Mesenchymal stem cell (in vitro differentiated cells and primary cell): ENCODE results near the gene FARP1.
A peak's percentile ranks its signal among the peaks of the same experiment; 100 is the strongest.

ENCODE experiments used
- DNase-seq: peaks from one replicate; pipeline ENCODE4 v3.0.0-alpha.2; 2013
- H2AFZ ChIP-seq: one replicate; pipeline ENCODE4 v1.6.1; 2013; ENCODE audit warnings: low read depth, mild to moderate bottlenecking, control low read depth, inconsistent platforms, low read length, moderate library complexity
- H2AK5ac ChIP-seq: 2 replicates; pipeline ENCODE4 v1.6.1; 2013; ENCODE audit warnings: low read length, moderate library complexity, mild to moderate bottlenecking, inconsistent platforms; ENCODE audit not compliant: severe bottlenecking
- H2BK120ac ChIP-seq: one replicate; pipeline ENCODE4 v1.6.1; 2013; ENCODE audit warnings: low read depth, mild to moderate bottlenecking, inconsistent platforms, low read length, moderate library complexity
- H2BK12ac ChIP-seq, 2 experiments: one replicate each; pipeline ENCODE4 v1.6.1; 2013; ENCODE audit warnings: inconsistent platforms in 2 of 2, low read length in 2 of 2, mild to moderate bottlenecking in 2 of 2, moderate library complexity in 2 of 2, control low read depth in 1 of 2
- H2BK15ac ChIP-seq: one replicate; pipeline ENCODE4 v1.6.1; 2013; ENCODE audit warnings: mild to moderate bottlenecking, low read depth, inconsistent platforms; ENCODE audit not compliant: poor library complexity, severe bottlenecking
- H2BK5ac ChIP-seq: 2 replicates; pipeline ENCODE4 v1.6.1; 2013; ENCODE audit warnings: low read depth, mild to moderate bottlenecking, low read length, control low read depth, inconsistent platforms; ENCODE audit not compliant: poor library complexity, severe bottlenecking
- H3K14ac ChIP-seq, 2 experiments: one replicate each; pipeline ENCODE4 v1.6.1; 2013; ENCODE audit warnings: inconsistent platforms in 2 of 2, low read length in 2 of 2, control low read depth in 1 of 2, mild to moderate bottlenecking in 1 of 2, moderate library complexity in 1 of 2
- H3K18ac ChIP-seq, 2 experiments: one replicate each; pipeline ENCODE4 v1.6.1; 2013; ENCODE audit warnings: inconsistent platforms in 2 of 2, low read length in 2 of 2, control low read depth in 1 of 2, low read depth in 1 of 2, mild to moderate bottlenecking in 1 of 2
- H3K23ac ChIP-seq, 2 experiments: one replicate each; pipeline ENCODE4 v1.6.1; 2013; ENCODE audit warnings: inconsistent platforms in 2 of 2, low read length in 2 of 2, mild to moderate bottlenecking in 2 of 2, moderate library complexity in 2 of 2, control low read depth in 1 of 2
- H3K27ac ChIP-seq: 2 replicates; pipeline ENCODE4 v1.5.1; 2013; ENCODE audit warnings: mild to moderate bottlenecking, moderate library complexity, low read length, control low read depth, inconsistent platforms; ENCODE audit not compliant: poor library complexity, severe bottlenecking
- H3K27me3 ChIP-seq, 2 experiments: 2 replicates each; pipeline versions ENCODE4 v1.6.1 to v1.7.0; 2013; ENCODE audit warnings: low read length in 2 of 2, mild to moderate bottlenecking in 2 of 2, moderate library complexity in 2 of 2, control low read depth in 1 of 2, inconsistent platforms in 1 of 2; ENCODE audit not compliant: control insufficient read depth in 1 of 2, insufficient read depth in 1 of 2
- H3K36me3 ChIP-seq, 2 experiments: 2 replicates each; pipeline versions ENCODE4 v1.6.1 to v1.7.0; 2013; ENCODE audit warnings: low read length in 2 of 2, control low read depth in 1 of 2, inconsistent platforms in 1 of 2, low read depth in 1 of 2, mild to moderate bottlenecking in 1 of 2; ENCODE audit not compliant: insufficient read depth in 2 of 2, control insufficient read depth in 1 of 2
- H3K4ac ChIP-seq, 2 experiments: one replicate each; pipeline ENCODE4 v1.6.1; 2013; ENCODE audit warnings: inconsistent platforms in 2 of 2, low read length in 2 of 2, mild to moderate bottlenecking in 2 of 2, moderate library complexity in 2 of 2, control low read depth in 1 of 2, low read depth in 1 of 2
- H3K4me1 ChIP-seq: 2 replicates; pipeline ENCODE4 v1.6.1; 2013; ENCODE audit warnings: low read depth, low read length, control low read depth; ENCODE audit not compliant: control insufficient read depth, insufficient read depth
- H3K4me2 ChIP-seq: 2 replicates; pipeline ENCODE4 v1.6.1; 2013; ENCODE audit warnings: low read length, mild to moderate bottlenecking, inconsistent platforms; ENCODE audit not compliant: poor library complexity, severe bottlenecking
- H3K4me3 ChIP-seq, 2 experiments: 2 replicates each; pipeline versions ENCODE4 v1.5.1 to v1.7.0; 2013; ENCODE audit warnings: low read length in 2 of 2, mild to moderate bottlenecking in 2 of 2, control low read depth in 1 of 2, low read depth in 1 of 2; ENCODE audit not compliant: insufficient read depth in 1 of 2
- H3K79me1 ChIP-seq: replicated peaks from 2 replicates; pipeline ENCODE4 v1.6.1; 2013; ENCODE audit warnings: mild to moderate bottlenecking, control low read depth, low read length, inconsistent platforms; ENCODE audit not compliant: poor library complexity, severe bottlenecking
- H3K9ac ChIP-seq: 2 replicates; pipeline ENCODE4 v1.7.0; 2013; ENCODE audit warnings: mild to moderate bottlenecking, low read length, moderate library complexity
- H3K9me3 ChIP-seq: 2 replicates; pipeline ENCODE4 v1.7.0; 2013; ENCODE audit warnings: mild to moderate bottlenecking, low read length; ENCODE audit not compliant: control insufficient read depth
- H4K8ac ChIP-seq: one replicate; pipeline ENCODE4 v1.6.1; 2013; ENCODE audit warnings: inconsistent platforms, mild to moderate bottlenecking, low read length, moderate library complexity
- H4K91ac ChIP-seq: one replicate; pipeline ENCODE4 v1.6.1; 2013; ENCODE audit warnings: mild to moderate bottlenecking, low read length, inconsistent platforms
- WGBS: methylation state at CpG from one replicate; pipeline ENCODE4 v1.1.7; 2013; ENCODE audit warnings: mixed read lengths; 5-methylcytosine and 5-hydroxymethylcytosine counted together

Gene FARP1

GRCh38 chr13:98109226-98109853 is 33.6 kb upstream of the FARP1 start:
- Histone ChIP-seq H4K91ac (no peak overlapping the region), H3K4me3 (no peak overlapping the region), H3K9ac (no peak overlapping the region), H2BK15ac (no peak overlapping the region), H3K23ac (no peak overlapping the region), H3K14ac (no peak overlapping the region), H3K4me2 (no peak overlapping the region), H2BK5ac (no peak overlapping the region), H3K36me3 (no peaks in the 10 kb centered on the region), H3K27me3 (no peaks in the 10 kb centered on the region), H3K4me1 (peaks cover 4% of the 10 kb centered on the region), H2BK12ac (no peak overlapping the region), H3K18ac (no peak overlapping the region), H3K79me1 (no peaks in the 10 kb centered on the region), H4K8ac (no peak overlapping the region), H2AK5ac (no peak overlapping the region), H2BK120ac (no peak overlapping the region), H3K27ac (no peak overlapping the region), H2AFZ (no peak overlapping the region), H3K4ac (no peak overlapping the region), H3K9me3 (no peaks in the 10 kb centered on the region)
- no peak for DNase-seq
- WGBS = 95% methylated on average over 5 of the region's 7 CpGs

GRCh38 chr13:98110749-98111148 is 32.1 kb upstream of the FARP1 start:
- no peak overlapping the region for H2BK15ac ChIP-seq
- H2AK5ac ChIP-seq = no peak overlapping the region
- no peaks in the 10 kb centered on the region for H3K79me1 ChIP-seq
- no peak overlapping the region for H4K91ac ChIP-seq
- H3K27ac ChIP-seq = no peak overlapping the region
- H3K18ac ChIP-seq = no peak overlapping the region
- no peak overlapping the region for H3K4me3 ChIP-seq
- no peak overlapping the region for H3K23ac ChIP-seq
- H3K14ac ChIP-seq = no peak overlapping the region
- DNase-seq = no peak
- no peaks in the 10 kb centered on the region for H3K9me3 ChIP-seq
- peaks cover 4% of the 10 kb centered on the region for H3K4me1 ChIP-seq
- no peak overlapping the region for H3K4ac ChIP-seq
- H2BK12ac ChIP-seq = no peak overlapping the region
- H2AFZ ChIP-seq = no peak overlapping the region
- H3K4me2 ChIP-seq = no peak overlapping the region
- no peak overlapping the region for H4K8ac ChIP-seq
- no peak overlapping the region for H2BK120ac ChIP-seq
- H3K9ac ChIP-seq = no peak overlapping the region
- no peak overlapping the region for H2BK5ac ChIP-seq
- WGBS = no CpG with 5 or more reads among the region's 5 CpGs
- H3K27me3 ChIP-seq = no peaks in the 10 kb centered on the region
- H3K36me3 ChIP-seq = no peaks in the 10 kb centered on the region

- Histone ChIP-seq H3K27ac (no peak overlapping the region), H3K18ac (peak overlapping the region in 1 of 2 experiments; percentile 14), H2AK5ac (no peak overlapping the region), H3K14ac (no peak overlapping the region), H3K27me3 (no peaks in the 10 kb centered on the region), H2BK12ac (no peak overlapping the region), H4K8ac (no peak overlapping the region), H2BK5ac (no peak overlapping the region), H3K9me3 (no peaks in the 10 kb centered on the region), H3K23ac (no peak overlapping the region), H3K9ac (no peak overlapping the region), H2BK15ac (no peak overlapping the region), H3K4me1 (peaks cover 4% of the 10 kb centered on the region), H2BK120ac (no peak overlapping the region), H3K79me1 (no peaks in the 10 kb centered on the region), H3K4me3 (no peak overlapping the region), H3K36me3 (no peaks in the 10 kb centered on the region), H4K91ac (peak overlapping the region; percentile 19), H3K4ac (no peak overlapping the region), H2AFZ (no peak overlapping the region), H3K4me2 (no peak overlapping the region)
- 79% methylated on average over 10 of the region's 10 CpGs for WGBS
- DNase-seq = no peak
Measured at GRCh38 chr13:98111168-98112098, 31.5 kb upstream of the FARP1 start.

GRCh38 chr13:98112456-98112855 is 30.4 kb upstream of the FARP1 start:
- H2BK15ac ChIP-seq = no peak overlapping the region
- no peaks in the 10 kb centered on the region for H3K9me3 ChIP-seq
- H3K14ac ChIP-seq = no peak overlapping the region
- no peak overlapping the region for H3K4ac ChIP-seq
- no peaks in the 10 kb centered on the region for H3K36me3 ChIP-seq
- no peak overlapping the region for H3K4me3 ChIP-seq
- H3K79me1 ChIP-seq = no peaks in the 10 kb centered on the region
- 100% methylated on average over 3 of the region's 3 CpGs for WGBS
- H3K18ac ChIP-seq = no peak overlapping the region
- DNase-seq = no peak
- H2AFZ ChIP-seq = no peak overlapping the region
- H2BK5ac ChIP-seq = no peak overlapping the region
- no peak overlapping the region for H3K23ac ChIP-seq
- H2BK120ac ChIP-seq = no peak overlapping the region
- no peak overlapping the region for H4K8ac ChIP-seq
- H2BK12ac ChIP-seq = peak overlapping the region in 1 of 2 experiments; percentile 10
- no peak overlapping the region for H3K27ac ChIP-seq
- no peaks in the 10 kb centered on the region for H3K27me3 ChIP-seq
- H3K9ac ChIP-seq = no peak overlapping the region
- no peak overlapping the region for H4K91ac ChIP-seq
- peaks cover 4% of the 10 kb centered on the region for H3K4me1 ChIP-seq
- no peak overlapping the region for H2AK5ac ChIP-seq
- no peak overlapping the region for H3K4me2 ChIP-seq
